ENCODE results near the gene LPXN. TPM values are rescaled to one million over a fixed set of nuclear protein-coding genes. Genes with fewer than 3 reads are reported as not detected.

The LPXN gene
- total and polyA plus RNA-seq, 10 of the 15 experiments (the other 5 are each of a cell fraction or from before 2014, with no cell fraction given) = 131 to 349 (median 201) TPM

GRCh38 chr11:58592760-58593472 lies 17.3 kb upstream of the LPXN start:
- Histone ChIP-seq H3K36me3 (ENCODE audit: control insufficient read depth in 2 of 2, insufficient read depth in 2 of 2, low read length in 1 of 2) (peaks cover 2 to 3% of the 10 kb centered on the region in 2 experiments), H3K4me3 (no peak overlapping the region), H3K27ac (ENCODE audit: control insufficient read depth, insufficient read depth) (no peak overlapping the region), H3K79me2 (ENCODE audit: control insufficient read depth, insufficient read depth, low read length) (peaks cover 83% of the 10 kb centered on the region), H2AFZ (ENCODE audit: control insufficient read depth, low read depth, low read length) (no peak overlapping the region), H3K9ac (ENCODE audit: control insufficient read depth, insufficient read depth, low read length) (no peak overlapping the region), H3K4me1 (ENCODE audit: control insufficient read depth, insufficient read depth, low read length) (peaks cover 5% of the 10 kb centered on the region), H3K4me2 (ENCODE audit: control insufficient read depth, insufficient read depth) (no peak overlapping the region), H3K27me3 (replicated peaks in 1 of 2; ENCODE audit: control insufficient read depth in 2 of 2, insufficient read depth in 2 of 2, low read length in 1 of 2) (no peaks in the 10 kb centered on the region), H4K20me1 (ENCODE audit: control insufficient read depth, insufficient read depth) (no peaks in the 10 kb centered on the region), H3K9me3 (replicated peaks; ENCODE audit: control insufficient read depth, insufficient read depth, low read length) (no peaks in the 10 kb centered on the region)
- ChIA-PET SMC1A (ENCODE audit: uncharacterized antibody, unreplicated experiment) (interaction anchor here (0.6 to 2.8 kb wide), 4 partner anchors 16 to 86 kb away, joined by 3 to 8 read pairs (median 3); no protein-coding TSS in a partner anchor), POLR2A (interaction anchor here (0.6 to 1.4 kb wide), 3 partner anchors 11 to 17 kb away, joined by 3 read pairs; partner anchors contain the start of gene LPXN), CTCF (interaction anchor here (1.0 to 2.1 kb wide), 4 partner anchors 14 to 466 kb away, joined by 3 to 12 read pairs (median 5); no protein-coding TSS in a partner anchor), RAD21 (ENCODE audit: unreplicated experiment) (interaction anchor here (1.5 kb wide), 1 partner anchor 12 kb away, joined by 3 read pairs; no protein-coding TSS in a partner anchor)
- ATAC-seq (peak; percentile 41), FAIRE-seq (no peak), DNase-seq (ENCODE audit: low read depth, low spot score) (no peak)
- in situ Hi-C loops (cut with MboI) (loop anchor here (25.0 kb wide), 2 partner anchors 1069 to 1256 kb away; partner anchors contain the start of genes P2RX3, PATL1 and SSRP1), intact Hi-C loops (cut with micrococcal nuclease; ENCODE audit: unreplicated experiment) (no loop called here)
- 90% methylated on average over 5 of the region's 5 CpGs for WGBS (ENCODE audit: insufficient coverage, insufficient replicate concordance, low lambda C conversion rate, missing lambda C conversion rate)
- no TSS peak for BruUV-seq (replicated peaks)
- TF ChIP-seq PML (IDR thresholded peaks at IDR 0.05; ENCODE audit: low read length) (no peak), RUNX3 (IDR thresholded peaks at IDR 0.05; ENCODE audit: low read length) (no peak), REST (IDR thresholded peaks at IDR 0.05; ENCODE audit: low read depth, low read length) (no peak), MYB (IDR thresholded peaks at IDR 0.05; ENCODE audit: borderline replicate concordance, low read depth, low read length) (no peak), GABPA (IDR thresholded peaks at IDR 0.05; ENCODE audit: low read depth) (no peak), JUND (IDR thresholded peaks at IDR 0.05; ENCODE audit: low read depth, low read length) (no peak), IKZF2 (IDR thresholded peaks at IDR 0.05) (no peak), NBN (IDR thresholded peaks at IDR 0.05) (no peak), SPI1 (IDR thresholded peaks at IDR 0.05; ENCODE audit: borderline replicate concordance, insufficient read depth, low read depth, low read length) (no peak), PAX5 (IDR thresholded peaks at IDR 0.05; ENCODE audit: borderline replicate concordance, low read depth, low read length) (no peak), ZNF622 (IDR thresholded peaks at IDR 0.05) (no peak), NKRF (conservative IDR thresholded peaks at IDR 0.05) (no peak), ZNF384 (IDR thresholded peaks at IDR 0.05; ENCODE audit: borderline replicate concordance, low read depth, low read length) (no peak), HCFC1 (IDR thresholded peaks at IDR 0.05; ENCODE audit: low read length) (no peak)
- TF ChIP-seq, protein P1, sequence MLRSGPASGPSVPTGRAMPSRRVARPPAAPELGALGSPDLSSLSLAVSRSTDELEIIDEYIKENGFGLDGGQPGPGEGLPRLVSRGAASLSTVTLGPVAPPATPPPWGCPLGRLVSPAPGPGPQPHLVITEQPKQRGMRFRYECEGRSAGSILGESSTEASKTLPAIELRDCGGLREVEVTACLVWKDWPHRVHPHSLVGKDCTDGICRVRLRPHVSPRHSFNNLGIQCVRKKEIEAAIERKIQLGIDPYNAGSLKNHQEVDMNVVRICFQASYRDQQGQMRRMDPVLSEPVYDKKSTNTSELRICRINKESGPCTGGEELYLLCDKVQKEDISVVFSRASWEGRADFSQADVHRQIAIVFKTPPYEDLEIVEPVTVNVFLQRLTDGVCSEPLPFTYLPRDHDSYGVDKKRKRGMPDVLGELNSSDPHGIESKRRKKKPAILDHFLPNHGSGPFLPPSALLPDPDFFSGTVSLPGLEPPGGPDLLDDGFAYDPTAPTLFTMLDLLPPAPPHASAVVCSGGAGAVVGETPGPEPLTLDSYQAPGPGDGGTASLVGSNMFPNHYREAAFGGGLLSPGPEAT (IDR thresholded peaks at IDR 0.05; ENCODE audit: low read depth) = no peak
- TF ChIP-seq, protein P2, sequence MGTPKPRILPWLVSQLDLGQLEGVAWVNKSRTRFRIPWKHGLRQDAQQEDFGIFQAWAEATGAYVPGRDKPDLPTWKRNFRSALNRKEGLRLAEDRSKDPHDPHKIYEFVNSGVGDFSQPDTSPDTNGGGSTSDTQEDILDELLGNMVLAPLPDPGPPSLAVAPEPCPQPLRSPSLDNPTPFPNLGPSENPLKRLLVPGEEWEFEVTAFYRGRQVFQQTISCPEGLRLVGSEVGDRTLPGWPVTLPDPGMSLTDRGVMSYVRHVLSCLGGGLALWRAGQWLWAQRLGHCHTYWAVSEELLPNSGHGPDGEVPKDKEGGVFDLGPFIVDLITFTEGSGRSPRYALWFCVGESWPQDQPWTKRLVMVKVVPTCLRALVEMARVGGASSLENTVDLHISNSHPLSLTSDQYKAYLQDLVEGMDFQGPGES (IDR thresholded peaks at IDR 0.05) = no peak

Data from GM12878 (cell line).